GM12864 (cell line): ENCODE measurements around the gene VARS2.

ENCODE experiments used
- DNase-seq: peaks from one replicate; pipeline ENCODE4 v3.0.0-alpha.2; 2011; ENCODE audit warnings: low read depth
- H3K4me3 ChIP-seq: 2 replicates; pipeline ENCODE4 v1.5.1; 2011; ENCODE audit warnings: mild to moderate bottlenecking, low read depth, low read length, control low read depth
- CTCF ChIP-seq: IDR thresholded peaks from 2 replicates; pipeline ENCODE4 v1.5.1; 2011; ENCODE audit warnings: low read depth, mild to moderate bottlenecking, moderate library complexity, low read length, control low read depth, inconsistent platforms; ENCODE audit errors: missing control alignments

The VARS2 gene

GRCh38 chr6:30894381-30894780 is 19.7 kb upstream of the VARS2 start:
- TF ChIP-seq CTCF, result no peak
- no peak overlapping the region for H3K4me3 ChIP-seq
- DNase-seq, result no peak

GRCh38 chr6:30894935-30895334 is 19.1 kb upstream of the VARS2 start:
- H3K4me3 ChIP-seq, result no peak overlapping the region
- no peak for TF ChIP-seq CTCF
- DNase-seq, result no peak

GRCh38 chr6:30895343-30895742 is 18.7 kb upstream of the VARS2 start:
- no peak for DNase-seq
- H3K4me3 ChIP-seq, result no peak overlapping the region
- no peak for TF ChIP-seq CTCF

- TF ChIP-seq CTCF, result no peak
- no peak overlapping the region for H3K4me3 ChIP-seq
- no peak for DNase-seq
Measured at GRCh38 chr6:30896541-30896940, 17.5 kb upstream of the VARS2 start.

GRCh38 chr6:30897882-30898281 is 16.2 kb upstream of the VARS2 start:
- H3K4me3 ChIP-seq, result no peak overlapping the region
- TF ChIP-seq CTCF, result no peak
- DNase-seq, result no peak

- TF ChIP-seq CTCF, result no peak
- no peak for DNase-seq
- H3K4me3 ChIP-seq, result no peak overlapping the region
Measured at GRCh38 chr6:30898750-30899360, 15.2 kb upstream of the VARS2 start.

- no peak for TF ChIP-seq CTCF
- no peak for DNase-seq
- H3K4me3 ChIP-seq, result no peak overlapping the region
Measured at GRCh38 chr6:30900863-30901417, 13.1 kb upstream of the VARS2 start.
